Measurements from ENCODE around the gene UBE2N. TPM values are rescaled to one million over a fixed set of nuclear protein-coding genes. Genes with fewer than 3 reads are reported as not detected.

UBE2N gene
- total RNA-seq, 4 donors from 2014 or later = 26.5 to 46.8 (median 30.5) TPM

DNA sequence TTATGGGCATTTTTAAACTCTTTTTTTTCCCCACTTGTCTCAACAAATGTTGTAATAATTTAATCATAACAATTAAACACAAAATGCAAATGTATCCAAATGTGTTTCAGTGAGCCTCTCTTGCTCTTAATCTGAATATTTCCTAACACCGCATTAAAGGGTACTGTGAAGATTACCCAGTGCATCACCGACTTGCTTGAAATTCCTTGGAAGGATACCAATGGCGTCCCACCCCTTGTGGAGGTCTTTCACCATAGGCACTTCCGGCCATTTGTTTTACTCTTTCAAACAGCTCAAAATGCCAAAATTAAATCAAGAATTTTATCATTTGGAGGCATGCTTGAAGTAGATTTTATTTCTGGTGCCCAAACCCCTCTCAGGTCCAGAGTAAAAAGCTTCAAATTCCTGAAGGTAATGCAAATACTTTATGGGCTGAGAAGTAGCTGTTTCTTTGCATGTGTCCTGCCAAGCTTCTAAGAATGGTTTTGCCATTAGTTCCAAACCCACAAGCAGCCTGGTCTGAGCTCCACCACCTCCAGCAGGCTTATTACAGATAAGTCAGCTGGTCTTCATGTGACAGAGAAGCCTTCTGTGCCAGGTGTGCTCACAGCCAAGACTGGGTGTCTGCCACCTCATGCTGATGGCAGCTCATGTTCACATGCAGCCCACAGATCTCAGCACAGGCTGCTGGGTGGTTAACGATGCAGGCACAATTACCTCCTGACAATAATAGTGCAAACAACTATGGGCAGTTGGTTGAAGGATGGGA, 80.4 kb downstream of the UBE2N start:
- Histone ChIP-seq H3K4me1 (peaks cover 18 to 22% of the 10 kb centered on the region in 2 donors), H3K36me3 (no peaks in the 10 kb centered on the region), H3K4me3 (no peak overlapping the region), H3K27ac (peak overlapping the region; percentile 43 to 83 (median 76)), H3K27me3 (no peaks in the 10 kb centered on the region), H3K9me3 (no peaks in the 10 kb centered on the region)
- in situ Hi-C loops (cut with MboI; ENCODE audit: low sequenced_read_pairs in 4 of 4) (no loop called here), intact Hi-C loops (cut with DNase I; ENCODE audit: low total_unique reads) (loop anchor here (5.0 kb wide), 1 partner anchor 119 kb away; no protein-coding TSS in a partner anchor)
- DNase-seq (peak; percentile 77 to 80), ATAC-seq (peak; percentile 99 to 100)
- TF ChIP-seq POLR2A (IDR thresholded peaks at IDR 0.05) = peak in 1 of 2 donors; percentile 16
- TF ChIP-seq, protein P1, sequence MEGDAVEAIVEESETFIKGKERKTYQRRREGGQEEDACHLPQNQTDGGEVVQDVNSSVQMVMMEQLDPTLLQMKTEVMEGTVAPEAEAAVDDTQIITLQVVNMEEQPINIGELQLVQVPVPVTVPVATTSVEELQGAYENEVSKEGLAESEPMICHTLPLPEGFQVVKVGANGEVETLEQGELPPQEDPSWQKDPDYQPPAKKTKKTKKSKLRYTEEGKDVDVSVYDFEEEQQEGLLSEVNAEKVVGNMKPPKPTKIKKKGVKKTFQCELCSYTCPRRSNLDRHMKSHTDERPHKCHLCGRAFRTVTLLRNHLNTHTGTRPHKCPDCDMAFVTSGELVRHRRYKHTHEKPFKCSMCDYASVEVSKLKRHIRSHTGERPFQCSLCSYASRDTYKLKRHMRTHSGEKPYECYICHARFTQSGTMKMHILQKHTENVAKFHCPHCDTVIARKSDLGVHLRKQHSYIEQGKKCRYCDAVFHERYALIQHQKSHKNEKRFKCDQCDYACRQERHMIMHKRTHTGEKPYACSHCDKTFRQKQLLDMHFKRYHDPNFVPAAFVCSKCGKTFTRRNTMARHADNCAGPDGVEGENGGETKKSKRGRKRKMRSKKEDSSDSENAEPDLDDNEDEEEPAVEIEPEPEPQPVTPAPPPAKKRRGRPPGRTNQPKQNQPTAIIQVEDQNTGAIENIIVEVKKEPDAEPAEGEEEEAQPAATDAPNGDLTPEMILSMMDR (IDR thresholded peaks at IDR 0.05 in 4 of 5, conservative IDR thresholded peaks at IDR 0.05 in 1 of 5) = no peak

DNA sequence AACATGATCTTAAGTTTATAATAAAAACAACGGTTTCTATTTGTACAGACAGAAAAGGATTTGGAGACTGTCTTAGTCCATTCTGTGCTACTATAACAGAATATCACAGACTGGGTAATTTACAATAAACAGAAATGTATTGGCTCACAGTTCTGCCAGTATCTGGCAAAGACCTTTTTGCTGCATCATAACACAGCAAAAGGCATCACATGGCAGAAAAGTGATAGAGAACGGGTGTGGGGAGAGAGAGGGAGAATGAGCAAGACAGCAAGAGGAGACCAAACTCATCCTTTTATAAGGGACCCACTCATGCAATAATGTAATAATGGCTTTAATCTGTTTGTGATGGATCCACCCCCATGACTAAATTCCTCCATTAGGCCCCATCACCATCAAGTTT, 81.1 kb downstream of the UBE2N start:
- intact Hi-C loops (cut with DNase I; ENCODE audit: low total_unique reads) = loop anchor here (5.0 kb wide), 1 partner anchor 118 kb away; no protein-coding TSS in a partner anchor
- TF ChIP-seq, protein P1 (IDR thresholded peaks at IDR 0.05 in 4 of 5, conservative IDR thresholded peaks at IDR 0.05 in 1 of 5) = no peak
- TF ChIP-seq POLR2A (IDR thresholded peaks at IDR 0.05) = no peak
- Histone ChIP-seq H3K36me3 (no peaks in the 10 kb centered on the region), H3K27ac (peak overlapping the region in 3 of 4 donors; percentile 71 to 83 (median 82)), H3K9me3 (no peaks in the 10 kb centered on the region), H3K27me3 (no peaks in the 10 kb centered on the region), H3K4me3 (no peak overlapping the region), H3K4me1 (peaks cover 17 to 18% of the 10 kb centered on the region in 2 donors)
- DNase-seq = no peak
- no peak for ATAC-seq
- in situ Hi-C loops (cut with MboI; ENCODE audit: low sequenced_read_pairs in 4 of 4) = no loop called here

DNA sequence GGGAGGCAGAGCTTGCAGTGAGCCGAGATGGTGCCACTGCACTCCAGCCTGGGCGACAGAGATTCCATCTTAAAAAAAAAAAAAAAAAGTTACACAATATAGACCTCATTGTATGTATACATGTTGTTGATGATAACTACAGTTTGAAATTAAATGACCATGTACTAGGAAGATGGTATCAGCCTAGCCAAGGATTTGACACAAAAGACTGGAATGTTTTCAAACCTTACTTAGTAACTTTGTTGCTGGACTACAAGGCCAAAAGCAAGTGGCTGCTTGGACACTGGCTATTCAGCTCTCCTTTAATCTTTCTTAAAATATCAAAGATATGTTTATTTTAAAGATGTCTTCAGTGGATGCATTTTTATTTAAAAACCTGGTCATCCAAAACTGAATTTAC, 82.9 kb downstream of the UBE2N start:
- in situ Hi-C loops (cut with MboI; ENCODE audit: low sequenced_read_pairs in 4 of 4) (no loop called here), intact Hi-C loops (cut with DNase I; ENCODE audit: low total_unique reads) (no loop called here)
- no peak for TF ChIP-seq POLR2A (IDR thresholded peaks at IDR 0.05)
- TF ChIP-seq, protein P1 (IDR thresholded peaks at IDR 0.05 in 4 of 5, conservative IDR thresholded peaks at IDR 0.05 in 1 of 5) = no peak
- H3K27me3 ChIP-seq = no peaks in the 10 kb centered on the region
- DNase-seq (no peak), ATAC-seq (no peak)
- H3K4me3 ChIP-seq = no peak overlapping the region
- H3K9me3 ChIP-seq = no peaks in the 10 kb centered on the region
- no peaks in the 10 kb centered on the region for H3K36me3 ChIP-seq
- H3K27ac ChIP-seq = no peak overlapping the region
- peaks cover 17 to 18% of the 10 kb centered on the region in 2 donors for H3K4me1 ChIP-seq

DNA sequence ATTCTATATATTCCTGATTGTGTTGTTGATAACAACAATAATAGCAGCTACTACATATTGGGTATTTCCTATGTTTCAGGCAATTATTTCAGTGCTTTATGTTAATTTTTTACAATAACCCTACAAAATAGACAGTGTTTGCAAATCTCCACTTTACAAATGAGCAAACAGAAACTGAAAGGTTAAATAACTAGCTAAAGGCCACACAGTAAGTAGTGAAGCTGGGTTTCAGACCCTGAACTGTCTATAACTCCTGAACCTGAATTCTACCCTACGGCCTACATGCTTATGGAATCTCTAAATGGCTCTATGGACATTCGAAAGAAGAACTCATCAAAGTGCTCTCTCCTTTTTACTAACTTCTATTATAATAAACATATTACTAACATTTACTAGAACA, 83.7 kb downstream of the UBE2N start:
- Histone ChIP-seq H3K36me3 (no peaks in the 10 kb centered on the region), H3K27ac (no peak overlapping the region), H3K9me3 (no peaks in the 10 kb centered on the region), H3K27me3 (no peaks in the 10 kb centered on the region), H3K4me1 (peaks cover 17 to 18% of the 10 kb centered on the region in 2 donors), H3K4me3 (no peak overlapping the region)
- DNase-seq (no peak), ATAC-seq (no peak)
- intact Hi-C loops (cut with DNase I; ENCODE audit: low total_unique reads) = no loop called here
- no peak for TF ChIP-seq POLR2A (IDR thresholded peaks at IDR 0.05)
- TF ChIP-seq, protein P1 (IDR thresholded peaks at IDR 0.05 in 4 of 5, conservative IDR thresholded peaks at IDR 0.05 in 1 of 5) = no peak
- in situ Hi-C loops (cut with MboI; ENCODE audit: low sequenced_read_pairs in 4 of 4) = no loop called here

All from gastrocnemius medialis (tissue), 4 donors.